ENCODE measurements around the gene SLC25A26. TPM values are rescaled to one million over a fixed set of nuclear protein-coding genes. Genes with fewer than 3 reads are reported as not detected.

SLC25A26 gene
- total RNA-seq, 2 donors from 2014 or later: 20.7 to 22.8 TPM

DNA sequence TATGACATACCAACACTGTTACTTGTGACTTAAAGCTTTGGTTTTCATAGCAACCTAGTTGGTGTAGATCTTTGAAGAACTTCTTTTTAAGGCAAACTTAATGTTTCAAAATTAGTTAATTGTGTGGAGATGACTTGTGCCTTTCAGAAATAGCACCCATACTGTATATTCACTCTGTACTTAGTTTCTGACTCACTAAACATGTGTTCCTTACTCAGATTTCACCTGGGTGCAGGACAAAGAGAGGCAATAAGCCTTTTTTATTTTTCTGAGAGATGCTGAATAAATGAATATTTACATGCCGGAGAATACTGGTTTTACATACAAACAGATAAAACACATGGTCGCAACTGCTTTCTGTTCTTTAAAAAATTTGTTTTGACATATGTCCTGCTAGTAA lies 44.8 kb downstream of the SLC25A26 start:
- Histone ChIP-seq H3K4me1 (ENCODE audit: control insufficient read depth, insufficient read depth, low read length) (peaks cover 4% of the 10 kb centered on the region), H3K9me3 (ENCODE audit: control insufficient read depth, low read length) (no peaks in the 10 kb centered on the region), H3K27ac (ENCODE audit: low read depth, low read length) (no peak overlapping the region), H3K4me3 (ENCODE audit: low read length) (no peak overlapping the region), H3K36me3 (ENCODE audit: control insufficient read depth, insufficient read depth, low read length) (no peaks in the 10 kb centered on the region), H3K27me3 (ENCODE audit: control insufficient read depth, insufficient read depth, low read length, poor library complexity, severe bottlenecking) (no peaks in the 10 kb centered on the region), H3K9ac (ENCODE audit: extremely low read depth, low read length, poor library complexity, severe bottlenecking) (no peak overlapping the region)
- H3K4me1 Mint-ChIP-seq: peaks cover 11% of the 10 kb centered on the region
- peaks cover 11% of the 10 kb centered on the region for H3K36me3 Mint-ChIP-seq (ENCODE audit: low read depth)
- no peaks in the 10 kb centered on the region for H3K9me3 Mint-ChIP-seq
- H3K4me3 Mint-ChIP-seq: no peak overlapping the region
- WGBS, 2 experiments (ENCODE audit: insufficient coverage in 1 of 2, insufficient read length in 1 of 2): 90 to 100% methylated on average over 2 of the region's 2 CpGs
- no peaks in the 10 kb centered on the region for H3K27me3 Mint-ChIP-seq (ENCODE audit: insufficient read depth)
- H3K27ac Mint-ChIP-seq: no peak overlapping the region
- TF ChIP-seq, protein P1, sequence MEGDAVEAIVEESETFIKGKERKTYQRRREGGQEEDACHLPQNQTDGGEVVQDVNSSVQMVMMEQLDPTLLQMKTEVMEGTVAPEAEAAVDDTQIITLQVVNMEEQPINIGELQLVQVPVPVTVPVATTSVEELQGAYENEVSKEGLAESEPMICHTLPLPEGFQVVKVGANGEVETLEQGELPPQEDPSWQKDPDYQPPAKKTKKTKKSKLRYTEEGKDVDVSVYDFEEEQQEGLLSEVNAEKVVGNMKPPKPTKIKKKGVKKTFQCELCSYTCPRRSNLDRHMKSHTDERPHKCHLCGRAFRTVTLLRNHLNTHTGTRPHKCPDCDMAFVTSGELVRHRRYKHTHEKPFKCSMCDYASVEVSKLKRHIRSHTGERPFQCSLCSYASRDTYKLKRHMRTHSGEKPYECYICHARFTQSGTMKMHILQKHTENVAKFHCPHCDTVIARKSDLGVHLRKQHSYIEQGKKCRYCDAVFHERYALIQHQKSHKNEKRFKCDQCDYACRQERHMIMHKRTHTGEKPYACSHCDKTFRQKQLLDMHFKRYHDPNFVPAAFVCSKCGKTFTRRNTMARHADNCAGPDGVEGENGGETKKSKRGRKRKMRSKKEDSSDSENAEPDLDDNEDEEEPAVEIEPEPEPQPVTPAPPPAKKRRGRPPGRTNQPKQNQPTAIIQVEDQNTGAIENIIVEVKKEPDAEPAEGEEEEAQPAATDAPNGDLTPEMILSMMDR (conservative IDR thresholded peaks at IDR 0.05): no peak
- DNase-seq: no peak

DNA sequence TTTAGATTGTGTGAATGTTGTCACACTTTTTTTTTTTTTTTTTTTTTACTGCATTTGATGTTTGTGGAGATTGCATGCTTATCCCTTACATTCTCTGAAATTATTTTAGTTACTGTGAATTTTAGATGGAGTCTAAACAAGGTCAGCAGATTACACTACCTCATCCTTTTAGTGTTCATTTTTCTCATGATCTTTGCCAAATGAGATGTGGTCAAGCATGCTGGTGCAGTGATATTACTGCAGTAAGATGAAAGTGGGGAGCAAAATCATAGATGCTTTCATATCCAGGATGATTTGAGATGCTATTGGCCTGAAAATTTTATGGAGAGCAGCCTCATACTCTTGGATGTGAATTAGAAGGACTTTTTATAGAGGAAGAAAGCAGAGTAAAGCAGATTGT lies 45.8 kb downstream of the SLC25A26 start:
- Histone ChIP-seq H3K9me3 (ENCODE audit: control insufficient read depth, low read length) (no peaks in the 10 kb centered on the region), H3K36me3 (ENCODE audit: control insufficient read depth, insufficient read depth, low read length) (no peaks in the 10 kb centered on the region), H3K4me3 (ENCODE audit: low read length) (no peak overlapping the region), H3K27ac (ENCODE audit: low read depth, low read length) (no peak overlapping the region), H3K9ac (ENCODE audit: extremely low read depth, low read length, poor library complexity, severe bottlenecking) (no peak overlapping the region), H3K4me1 (ENCODE audit: control insufficient read depth, insufficient read depth, low read length) (peaks cover 4% of the 10 kb centered on the region), H3K27me3 (ENCODE audit: control insufficient read depth, insufficient read depth, low read length, poor library complexity, severe bottlenecking) (no peaks in the 10 kb centered on the region)
- TF ChIP-seq, protein P1 (conservative IDR thresholded peaks at IDR 0.05): no peak
- DNase-seq: no peak
- Mint-ChIP-seq H3K4me3 (no peak overlapping the region), H3K27ac (no peak overlapping the region), H3K4me1 (peaks cover 11% of the 10 kb centered on the region), H3K9me3 (no peaks in the 10 kb centered on the region), H3K27me3 (ENCODE audit: insufficient read depth) (no peaks in the 10 kb centered on the region), H3K36me3 (ENCODE audit: low read depth) (peaks cover 11% of the 10 kb centered on the region)

DNA sequence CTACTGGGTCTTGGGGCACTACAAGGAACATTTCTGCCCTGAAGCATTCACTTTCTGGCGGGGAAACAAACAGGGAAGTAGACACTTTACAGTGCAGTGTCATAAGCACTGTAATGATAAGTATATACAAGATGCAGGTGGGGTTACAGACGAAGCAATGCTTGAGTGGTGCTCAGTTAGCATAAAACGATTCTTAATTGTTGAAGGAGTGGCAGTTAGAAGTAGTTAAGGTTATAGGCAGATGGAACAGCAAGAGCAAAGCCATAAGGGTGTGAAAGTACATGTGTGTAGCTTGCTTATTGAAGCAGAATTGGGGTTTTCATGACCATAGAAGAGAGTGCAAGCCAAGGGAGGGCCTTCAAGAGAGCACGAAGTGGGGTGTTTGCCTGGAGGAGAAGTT lies 46.2 kb downstream of the SLC25A26 start:
- H3K4me3 Mint-ChIP-seq: no peak overlapping the region
- no peaks in the 10 kb centered on the region for H3K27me3 ChIP-seq (ENCODE audit: control insufficient read depth, insufficient read depth, low read length, poor library complexity, severe bottlenecking)
- H3K9me3 ChIP-seq (ENCODE audit: control insufficient read depth, low read length): no peaks in the 10 kb centered on the region
- H3K4me1 Mint-ChIP-seq: peaks cover 11% of the 10 kb centered on the region
- no peak for DNase-seq
- H3K27me3 Mint-ChIP-seq (ENCODE audit: insufficient read depth): no peaks in the 10 kb centered on the region
- no peak overlapping the region for H3K9ac ChIP-seq (ENCODE audit: extremely low read depth, low read length, poor library complexity, severe bottlenecking)
- peaks cover 4% of the 10 kb centered on the region for H3K4me1 ChIP-seq (ENCODE audit: control insufficient read depth, insufficient read depth, low read length)
- no peak overlapping the region for H3K27ac ChIP-seq (ENCODE audit: low read depth, low read length)
- WGBS, 2 experiments (ENCODE audit: insufficient coverage in 1 of 2, insufficient read length in 1 of 2): 90 to 98% methylated on average over 4 of the region's 4 CpGs
- H3K36me3 Mint-ChIP-seq (ENCODE audit: low read depth): peaks cover 11% of the 10 kb centered on the region
- H3K9me3 Mint-ChIP-seq: no peaks in the 10 kb centered on the region
- TF ChIP-seq, protein P1 (conservative IDR thresholded peaks at IDR 0.05): no peak
- H3K4me3 ChIP-seq (ENCODE audit: low read length): no peak overlapping the region
- no peaks in the 10 kb centered on the region for H3K36me3 ChIP-seq (ENCODE audit: control insufficient read depth, insufficient read depth, low read length)
- no peak overlapping the region for H3K27ac Mint-ChIP-seq

Data from endodermal cell (in vitro differentiated cells).